ENCODE results near the gene KLHL7. TPM values are rescaled to one million over a fixed set of nuclear protein-coding genes. Genes with fewer than 3 reads are reported as not detected.

Gene KLHL7
- total and polyA plus RNA-seq, 8 donors = 8.4 to 55.9 (median 17.6) TPM

DNA sequence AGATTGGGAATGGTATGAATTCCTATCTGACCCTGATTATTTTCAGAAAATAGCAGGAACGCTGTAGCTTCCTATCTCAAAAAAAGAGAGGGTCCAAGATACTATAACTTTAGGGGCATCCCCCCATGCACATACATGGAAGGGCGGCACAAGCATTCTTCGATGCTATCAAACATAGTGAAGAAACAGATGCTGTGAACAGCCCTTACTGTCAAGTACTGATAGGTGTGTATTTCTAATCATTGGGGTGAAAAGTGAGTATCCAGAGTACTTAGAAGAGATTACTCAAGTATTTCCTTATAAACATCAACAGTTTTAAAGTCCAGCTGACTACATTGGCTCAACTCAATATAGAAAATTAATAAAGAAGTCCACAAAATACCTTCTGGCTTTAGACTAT, 59.3 kb downstream of the KLHL7 start:
- Histone ChIP-seq H3K4me3 (no peak overlapping the region), H3K4me1 (no peaks in the 10 kb centered on the region), H3K27me3 (no peaks in the 10 kb centered on the region), H3K36me3 (peaks cover 0 to 27% (median 13%) of the 10 kb centered on the region in 4 donors), H3K9me3 (no peaks in the 10 kb centered on the region), H3K27ac (no peak overlapping the region)
- TF ChIP-seq POLR2AphosphoS5 (IDR thresholded peaks at IDR 0.05) (no peak), POLR2A (IDR thresholded peaks at IDR 0.05) (no peak), EP300 (IDR thresholded peaks at IDR 0.05) (no peak)
- TF ChIP-seq, protein P1, sequence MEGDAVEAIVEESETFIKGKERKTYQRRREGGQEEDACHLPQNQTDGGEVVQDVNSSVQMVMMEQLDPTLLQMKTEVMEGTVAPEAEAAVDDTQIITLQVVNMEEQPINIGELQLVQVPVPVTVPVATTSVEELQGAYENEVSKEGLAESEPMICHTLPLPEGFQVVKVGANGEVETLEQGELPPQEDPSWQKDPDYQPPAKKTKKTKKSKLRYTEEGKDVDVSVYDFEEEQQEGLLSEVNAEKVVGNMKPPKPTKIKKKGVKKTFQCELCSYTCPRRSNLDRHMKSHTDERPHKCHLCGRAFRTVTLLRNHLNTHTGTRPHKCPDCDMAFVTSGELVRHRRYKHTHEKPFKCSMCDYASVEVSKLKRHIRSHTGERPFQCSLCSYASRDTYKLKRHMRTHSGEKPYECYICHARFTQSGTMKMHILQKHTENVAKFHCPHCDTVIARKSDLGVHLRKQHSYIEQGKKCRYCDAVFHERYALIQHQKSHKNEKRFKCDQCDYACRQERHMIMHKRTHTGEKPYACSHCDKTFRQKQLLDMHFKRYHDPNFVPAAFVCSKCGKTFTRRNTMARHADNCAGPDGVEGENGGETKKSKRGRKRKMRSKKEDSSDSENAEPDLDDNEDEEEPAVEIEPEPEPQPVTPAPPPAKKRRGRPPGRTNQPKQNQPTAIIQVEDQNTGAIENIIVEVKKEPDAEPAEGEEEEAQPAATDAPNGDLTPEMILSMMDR (IDR thresholded peaks at IDR 0.05) = no peak
- DNase-seq = no peak
- 95 to 99% (median 98%) methylated on average over 3 of the region's 3 CpGs for WGBS, 5 donors
- intact Hi-C loops (cut with DNase I; ENCODE audit: low total_unique reads) = no loop called here

DNA sequence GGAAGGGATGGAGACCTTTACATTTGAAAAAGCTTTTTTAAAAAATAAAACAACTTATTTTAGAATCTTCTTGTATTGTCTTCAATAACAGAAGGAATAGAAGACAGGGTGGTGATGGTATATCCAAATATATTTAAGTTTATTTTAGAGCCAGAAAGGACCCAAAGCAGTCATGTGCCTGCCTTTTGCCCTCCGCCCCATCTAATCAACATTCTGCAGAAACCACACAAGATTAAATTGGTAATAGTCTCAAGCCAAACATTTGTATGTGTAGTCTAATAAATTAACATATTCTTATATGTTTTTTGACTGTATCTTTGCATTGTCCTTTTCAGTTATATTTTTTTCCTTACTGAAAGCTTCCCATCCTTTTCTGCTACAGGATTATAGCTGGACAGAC, 59.7 kb downstream of the KLHL7 start:
- TF ChIP-seq EP300 (IDR thresholded peaks at IDR 0.05) (no peak), POLR2AphosphoS5 (IDR thresholded peaks at IDR 0.05) (no peak), POLR2A (IDR thresholded peaks at IDR 0.05) (no peak)
- TF ChIP-seq, protein P1 (IDR thresholded peaks at IDR 0.05) = no peak
- intact Hi-C loops (cut with DNase I; ENCODE audit: low total_unique reads) = no loop called here
- Histone ChIP-seq H3K36me3 (peaks cover 0 to 27% (median 13%) of the 10 kb centered on the region in 4 donors), H3K27me3 (no peaks in the 10 kb centered on the region), H3K9me3 (no peaks in the 10 kb centered on the region), H3K4me3 (no peak overlapping the region), H3K4me1 (no peaks in the 10 kb centered on the region), H3K27ac (no peak overlapping the region)
- DNase-seq = no peak
- 80 to 100% (median 88%) methylated on average over 1 of the region's 1 CpG for WGBS, 5 donors

DNA sequence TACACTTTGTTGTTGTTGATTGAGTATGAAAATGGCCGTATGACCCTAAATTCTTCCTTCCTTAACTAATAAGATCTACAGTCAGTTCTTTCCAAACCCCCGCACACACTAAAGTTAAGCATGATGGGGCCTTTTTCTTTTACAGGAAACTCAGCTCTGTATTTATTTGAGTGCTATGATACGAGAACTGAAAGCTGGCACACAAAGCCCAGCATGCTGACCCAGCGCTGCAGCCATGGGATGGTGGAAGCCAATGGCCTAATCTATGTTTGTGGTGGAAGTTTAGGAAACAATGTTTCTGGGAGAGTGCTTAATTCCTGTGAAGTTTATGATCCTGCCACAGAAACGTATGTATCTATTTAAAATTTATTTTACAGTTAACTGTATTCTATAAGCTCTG, 62.1 kb downstream of the KLHL7 start:
- intact Hi-C loops (cut with DNase I; ENCODE audit: low total_unique reads) = no loop called here
- no peaks in the 10 kb centered on the region for H3K27me3 ChIP-seq
- no peak overlapping the region for H3K4me3 ChIP-seq
- TF ChIP-seq EP300 (IDR thresholded peaks at IDR 0.05) = no peak
- no peak for TF ChIP-seq POLR2AphosphoS5 (IDR thresholded peaks at IDR 0.05)
- TF ChIP-seq POLR2A (IDR thresholded peaks at IDR 0.05) = no peak
- TF ChIP-seq, protein P1 (IDR thresholded peaks at IDR 0.05) = no peak
- DNase-seq = no peak
- H3K4me1 ChIP-seq = no peaks in the 10 kb centered on the region
- no peaks in the 10 kb centered on the region for H3K9me3 ChIP-seq
- 90 to 94% (median 92%) methylated on average over 5 of the region's 5 CpGs for WGBS, 5 donors
- H3K27ac ChIP-seq = no peak overlapping the region
- H3K36me3 ChIP-seq = peaks cover 0 to 35% (median 21%) of the 10 kb centered on the region in 4 donors

DNA sequence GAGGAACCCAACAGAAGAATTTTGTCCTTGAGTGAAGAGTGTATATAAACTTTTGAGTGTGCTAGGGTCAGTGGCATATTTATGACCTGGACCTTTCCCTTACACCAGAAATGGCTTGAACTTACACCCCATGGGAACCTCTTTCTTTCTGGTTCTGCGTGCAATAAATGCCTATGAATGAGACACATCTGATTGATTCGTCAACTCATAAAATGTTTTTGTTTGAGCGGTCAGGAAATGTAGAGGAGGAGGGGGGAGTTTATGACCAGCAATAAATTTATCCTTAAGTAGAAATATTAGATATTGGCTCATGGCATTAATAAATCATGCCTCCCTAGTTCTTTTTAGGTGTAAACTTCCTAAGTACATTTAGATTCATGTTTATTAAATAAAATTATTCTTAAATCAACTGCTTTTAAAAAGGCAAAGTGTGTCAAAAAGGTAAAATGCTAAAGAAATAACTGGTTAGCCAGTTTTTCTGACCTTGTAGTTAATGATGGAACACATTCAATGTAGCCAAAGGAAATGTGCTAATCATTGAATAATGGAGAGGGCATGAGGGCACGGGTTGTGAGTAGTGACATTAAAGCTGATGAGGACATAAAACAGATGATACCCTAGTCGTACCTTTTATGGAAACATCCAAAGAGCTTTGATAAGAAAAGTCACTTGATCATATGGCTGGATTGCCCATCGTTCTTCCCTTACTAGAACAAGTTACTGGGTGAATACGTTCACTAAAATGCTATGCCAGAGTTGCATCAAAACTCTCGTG, 62.7 kb downstream of the KLHL7 start:
- 87 to 95% (median 91%) methylated on average over 8 of the region's 8 CpGs for WGBS, 5 donors
- H3K27ac ChIP-seq = no peak overlapping the region
- TF ChIP-seq EP300 (IDR thresholded peaks at IDR 0.05) (no peak), POLR2AphosphoS5 (IDR thresholded peaks at IDR 0.05) (no peak), POLR2A (IDR thresholded peaks at IDR 0.05) (no peak)
- TF ChIP-seq, protein P1 (IDR thresholded peaks at IDR 0.05) = no peak

More for the DNA sequence above, 62.7 kb downstream of the KLHL7 start:
- peaks cover 0 to 38% (median 23%) of the 10 kb centered on the region in 4 donors for H3K36me3 ChIP-seq
- H3K27me3 ChIP-seq = no peaks in the 10 kb centered on the region
- intact Hi-C loops (cut with DNase I; ENCODE audit: low total_unique reads) = no loop called here
- no peak for DNase-seq
- no peaks in the 10 kb centered on the region for H3K4me1 ChIP-seq
- H3K9me3 ChIP-seq = no peaks in the 10 kb centered on the region
- no peak overlapping the region for H3K4me3 ChIP-seq
